K562 (cell line): ENCODE data around the gene NFYC. TPM values are rescaled to one million over a fixed set of nuclear protein-coding genes. Genes with fewer than 3 reads are reported as not detected.
A peak's percentile ranks its signal among the peaks of the same experiment; 100 is the strongest.

Source experiments
- ATF7 ChIP-seq: fragments of 450-650 bp; IDR thresholded peaks from 2 replicates; pipeline ENCODE4 v1.7.1; 2014; ENCODE audit warnings: mild to moderate bottlenecking, moderate library complexity
- EGR1 ChIP-seq: fragments of 450-650 bp; conservative IDR thresholded peaks from 2 replicates; pipeline ENCODE4 v1.6.1; 2017; ENCODE audit warnings: mild to moderate bottlenecking
- ELF4 ChIP-seq: fragments of 450-650 bp; formaldehyde crosslinking; IDR thresholded peaks from 2 replicates; pipeline ENCODE4 v1.4.0; 2022; ENCODE audit warnings: missing genetic modification characterization
- FUS ChIP-seq: fragments of 200-400 bp; formaldehyde crosslinking; optimal IDR thresholded peaks from 2 replicates; pipeline ENCODE3; 2017; ENCODE audit warnings: low read depth, low read length
- HMGN3 ChIP-seq: IDR thresholded peaks from 2 replicates; pipeline ENCODE4 v1.6.1; 2011; ENCODE audit warnings: borderline replicate concordance, low read depth, mild to moderate bottlenecking, mixed read lengths, low read length; ENCODE audit not compliant: insufficient read length; ENCODE audit errors: extremely low read depth
- NBN ChIP-seq: fragments of 450-650 bp; IDR thresholded peaks from 2 replicates; pipeline ENCODE4 v1.6.1; 2016; ENCODE audit warnings: low read depth, mild to moderate bottlenecking
- NCOR1 ChIP-seq: fragments of 450-650 bp; IDR thresholded peaks from 2 replicates; pipeline ENCODE4 v1.6.1; 2016; ENCODE audit warnings: mild to moderate bottlenecking, moderate library complexity
- NRF1 ChIP-seq, 2 experiments: fragments of 450-650 bp; IDR thresholded peaks in 1 of 2; conservative IDR thresholded peaks in 1 of 2; 2 replicates each; pipeline ENCODE4 v1.6.1; 2014; ENCODE audit warnings: mild to moderate bottlenecking in 2 of 2
- SAP30 ChIP-seq: fragments of 200-600 bp; sonication (generic); IDR thresholded peaks from 2 replicates; pipeline ENCODE4 v1.6.1; 2012; ENCODE audit warnings: borderline replicate concordance, low read depth, mild to moderate bottlenecking, moderate library complexity, low read length, control low read depth, inconsistent platforms; ENCODE audit not compliant: insufficient read depth, poor library complexity, severe bottlenecking
- SOX6 ChIP-seq: fragments of 450-650 bp; IDR thresholded peaks from 2 replicates; pipeline ENCODE4 v1.6.1; 2014; ENCODE audit warnings: mild to moderate bottlenecking
- SRSF7 ChIP-seq: fragments of 200-400 bp; formaldehyde crosslinking; optimal IDR thresholded peaks from 2 replicates; pipeline ENCODE3; 2017; ENCODE audit warnings: mild to moderate bottlenecking, low read depth, low read length
- TCF3 ChIP-seq: sonication (generic); formaldehyde crosslinking; IDR thresholded peaks from 2 replicates; pipeline ENCODE4 v1.4.0; 2020; ENCODE audit warnings: mild to moderate bottlenecking, missing genetic modification reagents
- ZBTB1 ChIP-seq: sonication (generic); formaldehyde crosslinking; IDR thresholded peaks from 2 replicates; pipeline ENCODE4 v1.8.1; 2023; ENCODE audit warnings: missing genetic modification reagents, low read depth, mild to moderate bottlenecking, borderline replicate concordance
- ZNF143 ChIP-seq: sonication (generic); formaldehyde crosslinking; IDR thresholded peaks from 2 replicates; pipeline ENCODE4 v1.9.0; 2022; ENCODE audit warnings: mild to moderate bottlenecking, missing genetic modification reagents
- ZNF146 ChIP-seq: IDR thresholded peaks from one replicate; pipeline ENCODE4 v1.6.1; 2018; ENCODE audit warnings: missing compliant biosample characterization; ENCODE audit not compliant: unreplicated experiment
- polyA plus RNA-seq, 8 experiments: library from polyadenylated mRNA; depleted of rRNA in 4 of 8; stranded (reverse) in 5 of 8; unstranded in 3 of 8; fragments of >200 nt; fragmentation: Nextera tagmentation in 2 of 8; fragmentation: Illumina TruSeq in 1 of 8; extraction: Ambion mirVana in 2 of 8; extraction: Trizol in 1 of 8; gene quantifications; 2 replicates each; pipeline versions ENCODE4 v1.2.1 to v1.2.3, GENCODE V29; 2011 to 2014; ENCODE audit warnings: inconsistent platforms in 1 of 8, missing spikeins in 1 of 8
- total RNA-seq, 7 experiments: library from RNA; depleted of rRNA in 6 of 7; stranded (reverse); fragments of >200 nt in 6 of 7; fragmentation: Illumina TruSeq in 2 of 7; extraction: Trizol in 2 of 7; gene quantifications; 2 replicates each; pipeline versions ENCODE4 v1.2.1 to v1.2.3, GENCODE V29; 2011 to 2021; ENCODE audit warnings: low replicate concordance in 1 of 7
- TF ChIP-seq, protein P1 (sequence below), 2 experiments: fragments of 450-650 bp; formaldehyde crosslinking in 1 of 2; IDR thresholded peaks; 2 replicates each; pipeline versions ENCODE4 v1.4.0 to v1.6.1; 2014 to 2020; ENCODE audit warnings: mild to moderate bottlenecking in 2 of 2, borderline replicate concordance in 1 of 2, low read depth in 1 of 2
- TF ChIP-seq, protein P2 (sequence below): fragments of 250-450 bp; sonication (Bioruptor Pico); IDR thresholded peaks from 2 replicates; pipeline ENCODE4 v1.8.0; 2022; ENCODE audit warnings: inconsistent platforms, mild to moderate bottlenecking, moderate library complexity, borderline replicate concordance
- TF ChIP-seq, protein P3 (sequence below): sonication (generic); formaldehyde crosslinking; IDR thresholded peaks from 2 replicates; pipeline ENCODE4 v1.9.0; 2022; ENCODE audit warnings: mild to moderate bottlenecking, missing genetic modification reagents

NFYC gene
- total and polyA plus RNA-seq, 9 of the 15 experiments (the other 6 are each of a cell fraction or from before 2014, with no cell fraction given), result 4.8 to 59.8 (median 41.1) TPM

DNA sequence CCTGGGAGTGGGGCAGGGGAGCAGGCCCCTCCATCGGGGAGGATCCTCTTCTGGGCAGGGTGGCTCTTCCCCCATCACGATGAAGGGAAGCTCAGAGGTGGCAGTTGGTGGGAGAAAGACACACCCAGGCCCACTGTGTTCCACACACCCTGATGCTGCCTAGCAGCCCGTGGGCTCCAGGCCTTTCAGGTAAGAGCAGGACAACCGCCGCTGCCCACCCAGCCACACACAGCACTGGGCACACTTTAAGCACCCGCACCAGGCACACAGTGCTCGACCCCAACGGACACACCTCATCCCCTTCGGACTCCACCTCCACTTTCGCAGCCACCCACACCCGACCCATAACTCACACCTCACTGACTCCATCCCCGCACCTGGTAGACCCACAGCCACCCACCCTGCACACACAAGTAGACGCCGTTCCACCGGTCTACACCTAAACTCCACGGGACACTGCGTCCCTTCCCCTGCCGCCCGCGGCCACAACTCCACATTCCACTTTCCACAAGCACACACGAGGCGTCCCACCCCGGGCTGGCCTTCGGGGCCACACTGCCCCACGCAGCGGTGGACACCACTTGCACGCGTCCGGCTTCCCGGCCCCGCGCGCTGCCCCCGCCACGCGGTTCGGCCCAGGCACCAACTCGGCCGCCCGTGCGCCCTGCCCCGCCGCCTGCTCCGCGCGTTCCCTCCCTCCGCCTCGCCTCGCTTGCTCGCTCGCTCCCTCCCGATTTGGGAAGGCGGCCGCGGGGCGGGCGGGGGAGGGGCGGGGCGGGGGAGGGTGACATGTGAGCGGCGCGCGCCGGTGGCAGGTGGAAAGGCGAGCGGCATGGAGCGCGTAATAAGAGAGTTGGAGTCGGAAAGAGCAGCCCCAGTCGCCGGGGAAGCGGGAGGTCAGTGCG is 91.7 kb downstream of the NFYC start, which contains the start of gene KCNQ4 (continued):
- TF ChIP-seq, protein P1, sequence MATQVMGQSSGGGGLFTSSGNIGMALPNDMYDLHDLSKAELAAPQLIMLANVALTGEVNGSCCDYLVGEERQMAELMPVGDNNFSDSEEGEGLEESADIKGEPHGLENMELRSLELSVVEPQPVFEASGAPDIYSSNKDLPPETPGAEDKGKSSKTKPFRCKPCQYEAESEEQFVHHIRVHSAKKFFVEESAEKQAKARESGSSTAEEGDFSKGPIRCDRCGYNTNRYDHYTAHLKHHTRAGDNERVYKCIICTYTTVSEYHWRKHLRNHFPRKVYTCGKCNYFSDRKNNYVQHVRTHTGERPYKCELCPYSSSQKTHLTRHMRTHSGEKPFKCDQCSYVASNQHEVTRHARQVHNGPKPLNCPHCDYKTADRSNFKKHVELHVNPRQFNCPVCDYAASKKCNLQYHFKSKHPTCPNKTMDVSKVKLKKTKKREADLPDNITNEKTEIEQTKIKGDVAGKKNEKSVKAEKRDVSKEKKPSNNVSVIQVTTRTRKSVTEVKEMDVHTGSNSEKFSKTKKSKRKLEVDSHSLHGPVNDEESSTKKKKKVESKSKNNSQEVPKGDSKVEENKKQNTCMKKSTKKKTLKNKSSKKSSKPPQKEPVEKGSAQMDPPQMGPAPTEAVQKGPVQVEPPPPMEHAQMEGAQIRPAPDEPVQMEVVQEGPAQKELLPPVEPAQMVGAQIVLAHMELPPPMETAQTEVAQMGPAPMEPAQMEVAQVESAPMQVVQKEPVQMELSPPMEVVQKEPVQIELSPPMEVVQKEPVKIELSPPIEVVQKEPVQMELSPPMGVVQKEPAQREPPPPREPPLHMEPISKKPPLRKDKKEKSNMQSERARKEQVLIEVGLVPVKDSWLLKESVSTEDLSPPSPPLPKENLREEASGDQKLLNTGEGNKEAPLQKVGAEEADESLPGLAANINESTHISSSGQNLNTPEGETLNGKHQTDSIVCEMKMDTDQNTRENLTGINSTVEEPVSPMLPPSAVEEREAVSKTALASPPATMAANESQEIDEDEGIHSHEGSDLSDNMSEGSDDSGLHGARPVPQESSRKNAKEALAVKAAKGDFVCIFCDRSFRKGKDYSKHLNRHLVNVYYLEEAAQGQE (IDR thresholded peaks at IDR 0.05; ENCODE audit: borderline replicate concordance), result no peak
- TF ChIP-seq, protein P1 (CRISPR knock-in tag; IDR thresholded peaks at IDR 0.05; ENCODE audit: low read depth), result no peak
- peak; percentile 50; the same call in 1 of the 2 replicates for TF ChIP-seq ZBTB1 (CRISPR knock-in tag)
- peak in 1 of 2 experiments; percentile 18; a peak in 1 of 4 replicates for TF ChIP-seq NRF1 (conservative IDR thresholded peaks at IDR 0.05 in 1 of 2, IDR thresholded peaks at IDR 0.05 in 1 of 2)
- no peak for TF ChIP-seq ZNF146 (CRISPR knock-in tag)
- TF ChIP-seq ATF7, result peak; percentile 39; the same call in 1 of the 2 replicates
- no peak for TF ChIP-seq FUS
- no peak for TF ChIP-seq NCOR1
- no peak for TF ChIP-seq HMGN3
- TF ChIP-seq SAP30, result peak; percentile 11
- no peak for TF ChIP-seq TCF3 (CRISPR knock-in tag)
- no peak for TF ChIP-seq SRSF7
- TF ChIP-seq, protein P2, sequence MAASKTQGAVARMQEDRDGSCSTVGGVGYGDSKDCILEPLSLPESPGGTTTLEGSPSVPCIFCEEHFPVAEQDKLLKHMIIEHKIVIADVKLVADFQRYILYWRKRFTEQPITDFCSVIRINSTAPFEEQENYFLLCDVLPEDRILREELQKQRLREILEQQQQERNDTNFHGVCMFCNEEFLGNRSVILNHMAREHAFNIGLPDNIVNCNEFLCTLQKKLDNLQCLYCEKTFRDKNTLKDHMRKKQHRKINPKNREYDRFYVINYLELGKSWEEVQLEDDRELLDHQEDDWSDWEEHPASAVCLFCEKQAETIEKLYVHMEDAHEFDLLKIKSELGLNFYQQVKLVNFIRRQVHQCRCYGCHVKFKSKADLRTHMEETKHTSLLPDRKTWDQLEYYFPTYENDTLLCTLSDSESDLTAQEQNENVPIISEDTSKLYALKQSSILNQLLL (CRISPR knock-in tag), result no peak
- no peak for TF ChIP-seq SOX6
- TF ChIP-seq EGR1, result no peak; the same call in 1 of the 2 replicates
- peak; percentile 37; the same call in 1 of the 2 replicates for TF ChIP-seq ZNF143
- TF ChIP-seq ELF4 (CRISPR knock-in tag), result no peak
- no peak for TF ChIP-seq NBN
- TF ChIP-seq, protein P3, sequence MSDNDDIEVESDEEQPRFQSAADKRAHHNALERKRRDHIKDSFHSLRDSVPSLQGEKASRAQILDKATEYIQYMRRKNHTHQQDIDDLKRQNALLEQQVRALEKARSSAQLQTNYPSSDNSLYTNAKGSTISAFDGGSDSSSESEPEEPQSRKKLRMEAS (CRISPR knock-in tag), result peak; percentile 93
